Stimulated activated CD4-positive, alpha-beta T cell treated with anti-CD3 and anti-CD28 coated beads, Interleukin-4, amount 100 ng/mL, for 1 hour (primary cell): ENCODE data around the gene MLLT3.

Experiments used
- DNase-seq: peaks from one replicate; pipeline ENCODE4 v3.0.0-alpha.2; 2020

The MLLT3 gene

DNA sequence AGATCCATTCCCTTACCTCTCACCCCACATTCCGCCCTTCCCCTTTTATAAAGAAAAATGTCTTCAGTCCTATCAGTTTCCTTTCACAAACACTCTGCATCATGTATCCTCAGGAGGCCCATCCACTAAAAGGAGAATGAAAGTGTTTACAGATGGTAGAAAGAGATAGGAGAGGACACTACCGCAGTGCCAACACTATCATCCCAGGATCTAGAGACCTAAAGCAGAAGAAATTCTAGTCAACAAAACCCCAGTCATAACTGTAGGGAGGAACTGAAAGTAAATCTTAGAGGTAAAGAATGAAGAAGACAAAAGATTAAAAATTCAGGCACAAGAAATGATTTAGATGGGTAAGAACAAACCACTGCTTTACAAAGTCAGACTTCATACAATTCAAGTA, 114.1 kb downstream of the MLLT3 start:
- DNase-seq: no peak

DNA sequence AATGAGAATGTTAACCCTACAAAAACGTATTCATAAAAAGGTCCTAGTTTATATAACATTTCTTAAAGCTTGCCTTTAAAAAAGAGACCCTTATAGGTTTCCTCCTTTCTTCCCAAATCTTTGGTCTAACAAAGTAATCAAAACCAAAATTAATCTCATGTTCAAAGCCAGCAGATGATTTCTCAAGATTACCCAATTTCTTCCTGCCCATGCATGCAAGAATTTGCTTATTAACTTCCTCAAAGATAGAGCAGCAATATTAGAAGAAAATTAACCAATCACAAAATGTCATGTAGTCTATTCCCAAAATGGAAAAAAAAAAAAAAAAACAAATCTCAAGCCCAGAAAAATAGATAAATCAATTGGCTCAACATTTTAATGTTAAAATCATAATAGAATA, 114.9 kb downstream of the MLLT3 start:
- no peak for DNase-seq

DNA sequence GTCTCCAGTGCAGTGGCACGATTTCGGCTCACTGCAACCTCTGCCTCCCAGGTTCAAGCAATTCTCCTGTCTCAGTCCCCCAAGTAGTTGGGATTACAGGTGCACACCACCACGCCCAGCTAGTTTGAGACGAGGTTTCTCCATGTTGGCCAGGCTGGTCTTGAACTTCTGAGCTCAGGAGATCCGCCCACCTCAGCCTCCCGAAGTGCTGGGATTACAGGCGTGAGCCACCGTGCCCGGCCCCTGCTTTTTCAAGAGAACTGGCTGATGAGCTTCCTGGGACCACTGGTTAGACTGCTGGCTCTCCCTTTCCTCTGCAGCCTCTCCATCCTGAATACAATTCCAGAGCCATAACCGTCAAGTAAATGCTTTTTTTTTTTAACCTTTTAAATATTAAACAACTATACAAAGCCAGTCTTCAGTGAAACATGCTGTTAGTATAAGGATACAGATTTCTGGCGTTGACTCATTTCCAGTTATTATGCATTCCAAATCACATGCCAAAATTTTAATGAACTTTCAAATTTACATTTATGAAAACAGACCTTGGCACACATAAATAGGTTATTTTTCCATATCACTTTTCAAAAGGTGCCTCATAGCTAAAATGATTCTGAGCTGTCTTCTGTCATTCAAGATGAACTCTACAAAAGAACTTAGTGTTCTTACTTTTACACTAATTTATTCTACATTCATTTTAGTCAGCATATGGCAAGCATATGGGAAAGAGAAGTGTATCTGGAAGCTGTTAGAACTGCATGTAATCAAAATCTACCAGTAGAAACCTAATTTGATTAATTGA, 116.0 kb downstream of the MLLT3 start:
- DNase-seq: no peak

DNA sequence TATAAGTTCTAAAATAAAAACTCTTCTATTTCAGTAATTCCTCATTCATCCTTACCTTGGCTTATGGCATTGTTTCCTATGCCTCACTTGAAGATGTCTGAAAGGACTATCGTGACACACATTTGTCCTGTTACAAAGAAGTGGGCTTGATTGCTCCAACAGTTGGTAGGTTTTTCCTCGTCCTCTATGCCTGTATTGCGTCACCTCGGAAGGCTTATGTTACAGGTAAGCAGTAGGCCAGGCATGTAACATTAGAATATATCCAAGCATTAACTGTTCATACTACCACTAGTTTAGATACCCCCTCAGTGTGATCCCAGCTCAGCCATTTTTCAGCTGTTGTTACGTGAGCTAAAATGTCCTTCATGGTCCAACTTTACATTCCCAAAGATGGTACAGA, 116.7 kb downstream of the MLLT3 start:
- DNase-seq: no peak

DNA sequence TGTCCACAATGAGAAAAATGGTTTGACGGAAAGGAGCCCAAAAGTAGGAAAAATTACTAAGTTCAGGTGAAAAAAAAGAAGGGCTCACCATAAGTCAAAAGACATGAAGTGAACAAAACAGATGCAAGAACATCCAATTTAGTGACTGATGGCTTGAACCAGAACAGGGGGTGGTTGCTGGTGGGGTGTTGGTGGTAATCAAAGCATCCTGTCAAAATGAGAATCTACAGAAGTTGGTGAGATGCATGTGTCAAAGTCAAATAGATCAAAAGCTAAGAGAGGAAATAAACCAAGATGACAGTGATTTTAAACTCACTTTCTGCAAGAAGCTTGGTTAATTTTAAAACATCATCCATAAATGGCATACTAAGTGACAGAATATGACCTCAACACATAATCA, 117.4 kb downstream of the MLLT3 start:
- no peak for DNase-seq

DNA sequence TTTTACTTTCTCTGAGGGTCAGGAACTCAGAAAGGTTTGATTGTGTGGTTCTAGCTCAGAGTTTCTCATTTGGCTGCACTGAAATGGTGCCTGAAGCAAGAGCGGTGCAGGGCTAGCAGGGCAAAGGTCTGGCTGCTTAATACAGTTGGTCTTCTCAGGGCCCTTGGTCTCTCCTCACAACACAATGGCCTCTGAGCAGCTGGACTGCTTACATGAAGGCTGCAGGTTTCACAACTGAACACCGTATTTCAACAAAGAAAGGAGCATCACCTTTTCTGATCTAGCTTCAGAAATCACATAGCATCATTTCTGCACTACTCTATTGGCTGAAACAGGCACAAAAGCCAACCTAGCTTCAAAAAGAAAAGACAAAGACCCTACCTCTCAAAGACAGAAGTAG, 122.2 kb downstream of the MLLT3 start:
- DNase-seq: no peak

DNA sequence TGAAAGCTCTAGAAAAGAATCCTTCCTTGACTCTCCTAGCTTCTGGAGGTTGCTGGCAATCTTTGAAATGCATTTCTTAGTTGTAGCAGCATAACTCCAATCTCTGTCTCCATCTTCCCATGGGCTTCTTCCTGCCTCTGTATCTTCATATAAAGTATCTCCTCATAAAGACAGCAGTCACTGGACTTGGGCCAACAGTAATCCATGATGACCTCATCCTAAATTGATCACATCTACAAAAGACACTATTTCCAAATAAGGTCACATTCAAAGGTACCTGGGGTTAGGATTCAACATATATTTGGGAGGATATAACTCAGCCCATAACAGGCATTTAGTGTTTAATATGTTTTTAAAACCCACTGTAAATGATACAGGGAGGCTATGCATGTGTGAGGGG, 123.3 kb downstream of the MLLT3 start:
- no peak for DNase-seq

DNA sequence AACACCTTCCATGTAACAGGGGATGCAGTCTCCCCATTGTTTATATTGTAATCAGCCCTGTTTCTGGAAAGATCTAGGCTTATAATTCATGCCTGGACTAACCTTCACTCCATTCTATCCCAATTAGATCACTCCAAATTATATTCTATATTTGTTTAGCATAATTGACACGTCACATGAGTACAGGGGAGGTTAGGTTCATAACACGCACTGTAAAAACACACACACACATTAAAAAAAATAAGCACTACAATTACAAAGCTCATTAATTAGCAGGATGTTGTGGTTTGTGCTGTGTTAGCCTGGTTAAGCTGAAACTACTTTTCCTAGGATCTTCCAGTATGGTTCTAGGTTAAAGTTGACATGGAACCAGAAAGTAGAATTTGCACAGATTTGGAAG, 126.0 kb downstream of the MLLT3 start:
- DNase-seq: no peak

DNA sequence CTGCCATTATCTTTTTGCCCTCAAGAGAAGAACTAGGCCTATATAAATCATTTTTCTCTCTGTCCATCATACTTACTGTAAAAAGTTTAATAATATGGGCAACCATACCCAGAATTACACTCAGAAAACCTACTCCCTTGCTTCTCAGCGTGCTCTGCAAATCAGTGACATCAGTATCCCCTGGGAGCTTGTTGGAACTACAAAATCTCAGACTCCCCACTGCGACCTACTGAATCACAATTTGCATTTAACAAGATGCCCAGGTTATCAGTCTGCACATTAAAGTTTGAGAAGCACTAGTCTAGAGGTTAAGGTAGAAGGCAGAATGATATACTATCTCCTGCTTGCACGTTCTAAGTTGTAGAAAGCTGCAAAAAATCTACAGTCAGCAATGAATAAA, 127.2 kb downstream of the MLLT3 start:
- no peak for DNase-seq

DNA sequence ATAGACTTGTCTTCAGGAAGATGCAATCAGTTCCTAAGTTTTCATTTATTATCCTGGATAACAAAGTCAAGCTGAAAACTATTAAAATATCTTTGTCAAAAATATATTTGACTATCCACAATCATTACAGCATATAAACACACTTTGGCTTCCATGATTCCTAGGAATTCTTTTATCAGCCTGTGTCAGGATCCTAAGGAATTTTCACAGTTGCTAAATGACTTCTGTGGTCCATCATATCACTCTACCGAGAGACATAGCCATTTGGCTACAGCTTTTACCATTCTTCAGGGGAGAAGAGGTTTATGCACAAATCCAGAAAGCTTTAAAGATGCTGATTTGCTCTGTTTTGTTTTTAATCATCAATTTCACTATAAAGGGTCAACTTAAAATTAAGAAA, 128.3 kb downstream of the MLLT3 start:
- no peak for DNase-seq

DNA sequence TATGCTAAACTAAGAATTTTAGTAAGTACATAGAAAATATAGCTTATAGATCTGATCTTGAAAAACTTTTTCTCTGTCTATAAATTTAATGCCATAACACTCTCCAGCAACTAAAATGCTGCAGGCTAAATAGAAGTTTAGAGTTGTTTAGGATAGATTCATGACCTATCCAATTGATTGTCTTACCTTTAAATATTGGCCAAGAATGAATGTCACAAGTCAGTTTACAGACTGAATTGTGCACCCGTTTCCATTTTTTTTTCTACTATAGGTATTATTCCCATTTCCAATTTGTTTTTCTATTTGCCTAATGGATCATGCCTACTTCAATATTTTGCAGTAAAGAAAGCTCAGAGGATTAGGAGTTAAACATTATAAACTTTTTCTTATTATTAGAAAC, 129.5 kb downstream of the MLLT3 start:
- DNase-seq: no peak

DNA sequence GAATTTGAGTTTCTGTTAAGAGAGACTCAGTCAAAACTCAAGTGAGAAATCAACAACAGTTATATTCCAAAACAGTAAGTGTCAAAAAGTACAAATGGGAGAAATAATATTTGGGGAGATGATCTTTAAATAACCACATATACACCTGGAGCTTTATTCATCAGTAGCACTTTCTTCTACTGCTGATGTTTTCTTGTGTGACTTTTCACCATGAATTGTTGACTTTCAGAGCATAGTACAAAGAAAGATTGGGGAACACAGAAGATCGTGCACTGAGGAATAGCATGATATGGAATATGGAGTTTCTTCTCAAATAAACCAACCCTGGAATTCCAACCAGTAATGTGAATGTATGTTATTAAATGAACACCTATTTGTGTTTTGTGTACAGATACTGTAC, 130.7 kb downstream of the MLLT3 start:
- DNase-seq: no peak

DNA sequence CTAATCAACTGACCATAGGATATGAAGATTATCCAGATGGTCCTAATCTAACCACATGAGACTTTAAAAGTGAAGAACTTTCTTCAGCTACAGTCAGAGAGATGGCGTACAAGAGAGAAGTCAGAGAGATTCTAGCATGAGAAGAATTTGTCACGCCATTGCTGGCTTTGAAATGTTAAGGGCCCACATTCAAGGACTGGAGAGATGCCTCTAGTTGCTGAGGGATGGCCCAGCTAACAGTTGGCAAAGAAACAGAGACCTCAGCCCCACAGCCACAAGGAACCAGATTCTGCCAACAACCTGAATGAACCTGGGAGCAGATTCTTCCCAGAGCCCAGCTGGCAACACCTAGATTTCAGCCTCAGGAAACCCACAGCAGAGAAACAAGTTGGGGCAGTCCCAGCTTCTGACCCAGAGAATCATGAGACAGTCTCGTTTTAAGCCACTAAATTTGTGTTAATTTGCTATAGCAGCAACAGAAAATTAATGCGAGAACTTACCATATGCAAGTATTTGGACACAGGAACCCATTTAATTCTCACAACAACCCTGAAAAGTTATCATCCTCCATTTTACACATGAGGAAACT, 132.0 kb downstream of the MLLT3 start:
- no peak for DNase-seq

DNA sequence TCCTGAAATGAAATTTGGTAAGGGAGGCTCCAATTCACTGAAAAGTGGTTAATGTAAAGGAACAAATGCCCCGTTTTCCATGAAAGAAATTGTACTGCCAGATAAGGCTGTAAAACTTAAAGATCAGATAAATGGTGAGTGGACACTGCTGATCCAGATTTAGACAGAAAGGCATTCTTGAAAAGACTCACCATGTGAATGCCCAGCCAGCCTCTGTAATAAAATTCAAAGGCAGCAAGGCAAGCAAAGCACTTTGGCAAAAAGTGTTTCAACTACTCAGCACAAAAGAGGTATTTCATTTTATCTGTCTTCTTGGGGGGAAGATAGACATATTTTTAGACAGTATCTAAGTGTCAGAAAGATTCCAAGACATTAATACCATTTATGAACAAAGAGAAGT, 133.6 kb downstream of the MLLT3 start:
- DNase-seq: no peak

DNA sequence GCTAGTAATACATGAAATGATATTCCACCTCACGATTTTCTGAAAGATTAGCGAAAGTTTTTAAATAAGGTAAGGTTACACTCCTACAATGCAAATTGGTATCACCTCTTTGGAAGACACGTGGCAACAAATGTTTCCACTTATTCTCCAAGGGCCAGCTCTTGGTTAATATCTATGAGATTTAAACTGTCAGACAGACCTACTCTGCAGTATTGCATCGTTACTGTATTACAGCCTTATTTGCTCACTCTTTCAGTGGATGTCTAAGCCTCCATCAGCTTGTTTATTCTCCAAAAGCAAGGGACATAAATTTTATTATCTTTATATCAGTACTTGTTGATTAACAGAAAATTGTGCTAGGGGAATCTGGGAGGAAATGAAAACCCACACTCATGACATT, 135.7 kb downstream of the MLLT3 start:
- DNase-seq: no peak

DNA sequence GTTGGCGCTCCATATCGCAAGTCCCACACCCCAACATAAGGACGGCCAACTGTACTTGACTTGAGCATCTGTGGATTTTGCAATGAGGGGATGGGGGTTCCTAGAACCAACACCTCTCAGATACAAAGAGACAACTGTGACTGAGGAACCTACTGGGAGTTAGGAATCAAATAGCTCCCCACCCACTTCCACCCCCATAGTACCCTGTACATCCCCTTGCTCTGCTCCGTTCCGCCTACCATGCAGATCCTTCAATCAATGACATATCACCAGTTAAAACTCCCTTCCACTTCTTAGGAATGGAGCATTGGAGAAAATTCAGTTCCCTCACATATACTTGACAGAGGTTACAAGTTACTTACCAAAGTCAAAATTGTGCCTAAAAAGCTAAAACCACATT, 140.9 kb downstream of the MLLT3 start:
- no peak for DNase-seq

DNA sequence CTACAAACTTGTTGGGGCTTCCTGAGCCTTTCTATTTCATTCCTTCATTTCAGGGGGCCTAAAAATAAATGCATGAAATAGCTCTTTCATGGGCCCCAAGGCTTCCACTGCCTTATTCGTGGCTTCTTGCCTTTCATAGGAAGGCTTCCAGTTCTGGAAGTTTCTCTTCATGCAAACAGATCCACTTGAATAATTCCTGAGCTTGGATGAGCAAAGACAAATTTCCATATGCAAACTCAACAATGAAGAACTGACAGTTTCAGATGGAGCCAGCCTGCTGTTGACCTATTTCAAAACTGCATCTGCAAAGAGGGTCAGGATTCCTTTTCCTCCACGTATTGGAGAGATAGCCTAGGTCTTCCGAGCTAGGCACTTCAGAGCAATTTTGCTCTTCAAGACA, 142.1 kb downstream of the MLLT3 start:
- no peak for DNase-seq

DNA sequence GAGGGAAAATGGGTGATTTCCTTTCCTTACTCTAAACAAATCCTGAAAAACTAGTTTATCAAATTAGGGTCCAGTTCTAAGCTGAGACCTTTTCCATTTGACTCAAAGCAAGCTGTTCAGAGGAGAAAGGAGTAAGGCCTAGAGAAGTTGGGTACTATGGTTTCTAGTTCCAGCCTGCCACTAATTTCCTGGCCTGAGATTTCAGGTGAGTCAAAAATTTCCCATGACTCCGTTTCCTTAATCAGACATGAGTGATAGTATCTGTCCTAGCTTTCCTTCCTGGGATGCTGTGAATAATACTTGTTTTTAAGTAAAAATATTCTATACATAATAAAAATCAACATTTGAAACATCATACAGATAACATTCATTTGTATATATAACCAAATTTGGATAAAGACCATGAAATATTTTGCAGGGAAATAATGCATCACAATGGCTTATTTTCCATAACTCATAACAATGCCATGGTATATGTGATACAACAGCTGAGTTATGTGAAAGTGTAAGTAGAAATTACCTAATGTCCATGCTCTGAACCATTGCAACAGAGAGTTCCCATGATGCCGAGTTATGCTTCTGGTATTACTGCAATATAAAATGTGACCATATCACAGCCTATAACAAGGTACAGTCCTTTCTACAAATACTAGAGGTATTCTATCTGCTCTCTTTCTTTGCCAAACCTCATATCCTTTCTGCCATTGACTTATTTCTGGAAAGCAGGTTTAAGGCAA, 142.7 kb downstream of the MLLT3 start:
- DNase-seq: no peak

DNA sequence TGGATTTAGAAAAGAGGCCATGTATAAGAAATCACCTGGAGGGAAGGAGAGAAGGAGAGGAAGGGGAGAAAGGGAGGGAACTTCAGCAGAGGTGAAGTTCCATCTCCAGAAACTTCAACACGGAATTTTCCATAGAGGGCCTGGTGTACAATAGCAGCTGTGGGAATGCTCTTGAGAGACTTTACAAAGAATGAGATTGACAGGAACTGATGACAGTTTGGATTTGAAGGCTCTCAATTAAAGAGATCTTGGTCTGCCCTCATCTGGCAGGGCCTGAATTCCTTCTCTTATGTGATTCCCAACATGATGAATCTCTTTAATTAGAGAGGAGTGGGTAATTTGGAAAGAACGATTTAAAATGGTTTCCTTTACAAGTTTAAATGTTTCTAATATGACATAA, 143.5 kb downstream of the MLLT3 start:
- no peak for DNase-seq

DNA sequence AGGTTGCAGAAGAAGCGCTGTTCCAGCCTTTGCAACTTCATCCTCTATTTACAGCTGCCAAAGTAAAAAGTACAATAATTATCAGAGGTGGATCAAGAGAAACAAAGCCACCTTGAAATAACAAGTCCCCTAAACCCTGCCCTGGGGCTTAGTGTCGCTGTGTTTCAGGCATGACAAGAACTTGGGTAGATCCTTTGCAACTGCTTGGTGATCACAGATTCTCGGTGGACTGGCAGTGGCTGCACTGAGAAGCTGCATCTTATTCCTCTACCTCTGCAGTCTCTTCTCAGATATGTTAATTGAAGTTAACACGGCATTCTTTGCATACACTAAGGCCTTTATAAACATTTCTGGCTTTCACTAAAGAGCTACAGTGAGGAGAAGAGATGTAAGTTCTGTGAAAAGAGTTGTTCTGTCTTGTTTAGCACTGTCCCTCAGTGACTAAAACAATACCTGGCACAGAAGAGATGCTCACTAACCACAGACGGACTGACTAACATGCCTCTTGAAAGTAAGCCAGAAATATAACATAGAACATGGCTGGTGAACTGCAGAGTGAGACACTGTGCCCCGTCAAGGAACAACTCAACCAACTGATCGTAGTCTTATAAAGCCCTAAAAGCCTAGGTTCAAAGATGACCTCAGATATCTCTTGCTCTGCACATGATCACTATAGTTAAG, 144.2 kb downstream of the MLLT3 start:
- DNase-seq: no peak

DNA sequence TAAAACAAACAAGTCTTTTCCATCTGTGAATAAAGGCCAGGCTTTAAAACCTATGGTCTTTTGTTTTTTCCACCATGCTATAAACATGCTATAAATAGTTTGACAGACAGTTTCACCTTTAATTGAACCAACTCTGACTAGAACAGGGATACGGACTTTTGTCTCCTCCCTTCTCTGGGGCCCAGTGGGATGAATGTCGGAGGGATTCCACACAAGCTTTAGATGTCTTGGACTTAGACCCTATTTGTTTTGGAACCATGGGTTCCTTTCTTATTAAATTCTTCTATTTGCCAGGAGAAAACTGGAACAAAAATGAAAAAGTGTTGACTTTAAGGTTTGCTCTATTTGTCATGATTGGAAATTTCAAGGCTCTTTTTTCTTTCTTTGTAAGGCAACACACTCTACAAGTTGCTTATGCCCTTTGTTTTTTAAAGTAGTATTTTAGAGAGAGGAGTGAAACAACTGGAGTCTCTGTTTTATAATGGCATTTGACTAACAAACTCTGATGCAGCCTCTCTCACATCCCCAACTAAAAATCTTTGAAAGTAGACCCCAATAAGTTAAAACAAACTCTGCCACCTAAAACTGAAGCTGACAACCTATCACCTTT, 145.3 kb downstream of the MLLT3 start:
- DNase-seq: no peak

DNA sequence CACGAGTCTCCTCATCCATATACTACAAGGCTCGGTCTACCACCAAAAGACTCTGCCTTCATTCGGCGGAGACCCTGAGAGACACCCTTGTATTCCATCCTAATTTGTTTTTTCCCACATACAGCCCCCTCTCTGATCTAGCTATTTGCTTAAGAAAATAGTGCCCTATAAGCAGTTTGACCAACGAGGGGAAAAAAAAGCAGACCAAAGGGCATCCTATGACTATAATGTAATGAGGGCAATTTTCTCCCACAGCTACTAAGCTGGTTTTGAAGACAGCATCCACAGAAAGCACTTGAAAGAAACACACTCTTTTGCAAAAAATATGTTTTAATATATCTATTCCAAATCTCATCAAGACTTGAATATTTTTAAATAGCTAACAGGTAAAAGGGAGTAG, 147.8 kb downstream of the MLLT3 start:
- no peak for DNase-seq

DNA sequence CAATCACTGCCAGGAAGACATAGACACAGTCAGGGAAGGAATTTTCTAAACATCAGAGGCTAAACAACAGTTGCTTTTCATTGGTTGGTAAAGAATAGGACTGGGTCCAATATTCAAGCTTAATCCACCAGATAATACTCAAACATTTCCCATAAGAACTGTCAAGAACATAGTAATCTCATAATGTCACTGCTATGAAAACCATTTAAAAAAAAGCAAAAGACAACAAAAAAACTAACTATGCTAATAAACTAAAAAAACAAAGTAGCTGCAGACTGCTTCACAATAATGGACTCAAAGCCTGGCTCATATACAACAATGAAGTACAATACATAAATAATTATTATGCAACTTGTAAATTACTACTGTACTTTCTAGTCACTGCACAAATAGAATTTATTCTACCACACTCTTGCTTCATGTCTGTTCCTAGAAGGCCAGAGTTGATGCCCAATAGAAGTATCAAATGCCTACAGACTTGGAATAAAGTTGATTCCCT, 148.7 kb downstream of the MLLT3 start:
- no peak for DNase-seq
